Activated T-cell treated with anti-CD3 and anti-CD28 coated beads, Interleukin-2, amount 50 U/mL, for 4 hours (primary cell): ENCODE data around the gene ADNP2. TPM values are rescaled to one million over a fixed set of nuclear protein-coding genes. Genes with fewer than 3 reads are reported as not detected.

Experiments
- total RNA-seq, 3 donors: library from RNA; stranded (reverse); gene quantifications; one replicate each; pipeline ENCODE4 v1.2.1, GENCODE V29; 2021

The ADNP2 gene
- total RNA-seq, 3 donors from 2014 or later: 23.3 to 26.3 (median 25.2) TPM

Other genes starting within 250 kb of the ADNP2 start
- 10 to 100 TPM; 33.7 to 38.7 (median 34.8) TPM for gene SLC66A2, start 157.6 kb upstream of the ADNP2 start, total RNA-seq
- gene HSBP1L1, start 144.6 kb upstream of the ADNP2 start, total RNA-seq: 1 to 10 TPM; 1.5 to 4.8 (median 2.2) TPM
- gene TXNL4A, start 120.7 kb upstream of the ADNP2 start, total RNA-seq: 100 to 1,000 TPM; 211 to 261 (median 247) TPM
- gene RBFA, start 74.8 kb upstream of the ADNP2 start, total RNA-seq: 10 to 100 TPM; 40.0 to 52.3 (median 42.6) TPM
- gene PARD6G, start 138.3 kb downstream of the ADNP2 start, total RNA-seq: under 1 TPM in 2 of 3 donors, not detected in 1; 0.37 to 0.61 TPM